DMS 273 (cell line): Measurements from ENCODE around the gene LATS2.

ENCODE experiments used
- DNase-seq: peaks from one replicate; lab custom pipeline; 2025; ENCODE audit not compliant: unreplicated experiment; lab: John Stamatoyannopoulos, UW

Gene LATS2

DNA sequence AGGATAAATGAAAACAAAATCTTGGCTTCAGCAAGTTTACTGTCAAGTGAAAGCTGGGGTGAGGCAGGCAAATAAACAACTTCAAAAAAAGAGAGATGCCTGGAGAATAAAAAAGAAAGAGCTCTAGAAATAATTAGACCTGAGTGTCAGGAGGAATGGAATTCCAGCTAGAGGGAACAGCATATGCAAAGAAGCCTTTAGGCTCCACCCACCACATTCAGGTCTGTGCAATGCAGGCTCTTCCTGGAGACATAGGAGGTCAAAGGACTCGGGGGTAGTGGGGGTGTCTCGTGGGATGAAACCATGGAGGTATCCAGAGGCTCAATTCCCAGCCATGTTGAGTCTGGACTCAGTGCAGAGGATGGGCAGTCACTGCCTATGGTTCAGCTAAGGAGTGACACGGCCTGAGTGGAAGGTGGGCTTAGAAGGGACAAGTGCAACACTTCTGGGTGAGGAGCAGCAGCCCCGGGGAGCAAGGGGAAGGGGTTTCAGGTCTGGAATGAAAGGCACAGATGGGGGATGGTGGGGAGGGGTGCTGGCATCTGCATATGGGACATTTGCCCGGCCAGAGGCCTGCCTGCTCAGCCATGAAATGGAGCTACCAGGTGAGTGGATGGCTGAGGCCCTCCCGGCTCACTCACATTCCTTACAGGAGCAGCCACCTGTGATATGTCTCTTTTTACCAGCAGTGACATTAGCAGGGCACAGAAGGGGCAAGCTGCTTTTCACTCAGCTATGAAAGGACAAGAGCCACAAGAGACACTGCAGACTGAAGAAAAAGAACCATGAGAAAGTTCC is 12.3 kb downstream of the LATS2 start:
- DNase-seq = no peak

DNA sequence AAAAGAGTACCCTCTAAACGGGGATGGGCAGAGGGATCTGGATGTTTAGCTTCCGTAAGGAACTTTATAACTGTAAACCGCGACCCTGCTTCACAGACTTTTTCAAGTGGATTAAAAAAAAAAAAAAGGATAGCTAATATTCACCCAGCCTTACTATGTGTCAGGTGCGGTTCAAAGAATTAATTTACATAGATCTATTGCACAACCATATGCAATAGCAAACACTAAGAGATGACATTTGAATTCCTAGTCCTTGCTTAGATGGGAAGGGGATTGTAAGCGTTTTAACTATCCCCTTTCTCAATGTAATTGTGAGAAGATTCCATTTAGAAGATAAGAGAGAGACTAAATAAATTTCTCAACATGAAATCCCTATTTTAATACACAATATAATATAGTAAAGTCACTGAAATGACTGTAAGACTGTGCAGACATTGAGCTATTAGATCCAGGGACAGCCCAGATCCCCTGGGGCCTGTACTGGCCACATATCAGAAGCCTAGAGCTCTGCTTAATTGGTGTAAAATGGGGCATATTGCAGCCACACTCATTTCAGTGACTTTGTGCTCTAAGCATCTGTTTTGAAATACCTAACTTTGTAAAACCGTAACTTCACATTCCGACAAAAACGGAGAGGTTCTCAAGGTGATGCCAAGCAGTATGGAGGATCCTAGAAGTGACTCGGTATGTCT is 13.6 kb downstream of the LATS2 start:
- no peak for DNase-seq

DNA sequence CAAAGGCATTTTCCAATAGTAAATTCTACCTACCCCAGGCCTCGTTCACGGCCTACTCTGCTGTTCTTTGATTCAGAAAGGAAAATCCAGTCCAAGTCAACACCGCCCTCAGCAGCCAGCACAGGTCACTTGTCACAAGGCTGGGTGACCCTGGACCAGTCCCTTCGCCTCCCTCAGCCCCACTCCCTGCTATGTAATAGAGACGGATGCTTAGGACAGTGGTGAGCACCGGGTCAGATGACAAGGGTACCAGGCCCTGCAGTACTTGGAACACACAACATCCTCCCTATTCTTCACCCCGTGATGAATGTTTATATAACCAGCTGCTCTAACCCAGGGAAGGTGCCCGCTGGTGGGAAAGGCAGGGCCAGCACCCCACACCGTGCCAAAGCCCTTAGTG is 14.3 kb downstream of the LATS2 start:
- DNase-seq = no peak

DNA sequence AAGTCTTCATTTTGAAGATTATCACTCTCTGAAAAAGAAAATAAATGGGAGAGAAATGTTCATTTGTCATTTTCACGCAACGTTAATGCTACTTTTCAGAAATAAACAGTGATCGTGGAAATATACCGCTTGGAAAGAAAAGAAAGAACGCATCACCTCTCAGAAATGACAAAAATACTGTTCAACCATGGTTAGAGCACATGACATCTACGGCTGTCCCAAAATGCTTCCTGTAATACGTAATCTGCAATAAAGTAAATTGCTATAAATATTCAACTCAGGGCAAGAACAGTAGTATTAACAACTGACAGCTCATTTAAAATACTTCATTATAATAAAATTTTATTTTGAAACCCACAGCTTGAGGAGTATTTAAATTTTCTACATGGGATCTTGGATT is 15.2 kb downstream of the LATS2 start:
- DNase-seq = no peak

DNA sequence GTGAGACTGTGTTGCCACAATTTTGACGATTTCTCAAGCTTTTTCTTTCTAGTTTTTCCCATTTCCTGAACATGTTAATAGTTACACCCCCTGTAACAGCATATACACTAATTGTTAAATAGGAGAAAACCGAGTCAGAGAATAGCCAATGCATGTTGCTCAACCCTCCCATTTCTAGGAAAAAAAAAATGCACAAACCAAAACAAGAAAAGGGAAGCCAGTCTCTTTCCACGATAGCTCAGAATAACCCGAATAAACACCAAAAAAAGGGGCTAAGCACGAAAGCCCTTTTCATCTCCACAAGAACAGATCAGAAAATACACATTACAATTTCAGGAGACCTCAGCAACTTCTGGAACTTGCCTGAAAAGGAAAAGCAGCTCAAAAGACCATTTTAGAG is 16.3 kb downstream of the LATS2 start:
- no peak for DNase-seq

DNA sequence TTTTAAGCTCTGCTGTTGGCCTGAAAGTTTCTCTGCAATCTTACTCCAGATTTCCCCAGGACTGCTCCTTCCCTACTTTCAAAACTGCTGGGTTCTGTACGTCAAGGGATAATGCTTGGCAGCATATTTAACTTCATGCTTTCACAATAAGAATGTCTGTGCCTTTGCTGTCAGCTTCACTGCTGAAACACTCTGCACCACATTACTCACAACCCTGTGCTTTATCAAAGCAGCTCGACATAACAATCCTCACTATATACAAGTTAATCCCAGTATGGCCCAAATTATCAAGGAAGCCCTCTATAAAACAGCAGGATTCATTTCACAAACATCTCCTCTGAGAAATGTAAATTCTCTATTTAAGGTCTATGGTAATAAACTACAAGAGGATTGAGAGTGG is 17.5 kb downstream of the LATS2 start:
- DNase-seq = no peak

DNA sequence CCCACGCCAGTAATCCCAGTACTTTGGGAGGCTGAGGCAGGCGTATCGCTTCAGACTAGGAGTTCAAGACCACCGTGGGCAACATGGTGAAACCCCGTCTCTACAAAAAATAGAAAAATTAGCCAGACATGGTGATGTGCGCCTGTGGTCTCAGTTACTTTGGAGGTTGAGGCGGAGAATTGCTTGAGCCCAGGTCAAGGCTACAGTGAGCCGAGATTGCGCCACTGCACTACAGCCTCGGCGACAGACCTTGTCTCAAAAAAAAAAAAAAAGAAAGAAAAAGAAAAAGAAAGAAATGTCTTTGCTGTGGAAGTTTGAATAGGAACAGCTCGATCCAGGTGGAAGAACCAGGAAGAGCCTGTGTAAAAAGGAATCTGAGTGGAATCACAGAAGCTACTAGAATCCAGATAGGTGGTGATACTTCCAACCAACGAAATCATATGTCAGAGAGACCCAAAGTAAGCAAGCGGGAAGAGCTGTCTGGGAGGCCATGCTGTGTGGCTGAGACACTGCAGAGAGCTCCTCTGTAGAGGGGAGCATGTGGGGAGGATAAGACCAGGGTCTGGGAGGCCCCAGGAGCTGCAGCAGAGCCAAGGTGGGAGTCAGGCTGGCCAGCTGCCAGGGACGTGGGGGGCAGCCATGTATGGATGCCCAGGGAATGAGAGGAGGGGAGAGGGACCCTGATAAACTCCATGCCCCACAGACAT is 21.1 kb downstream of the LATS2 start:
- DNase-seq = no peak

DNA sequence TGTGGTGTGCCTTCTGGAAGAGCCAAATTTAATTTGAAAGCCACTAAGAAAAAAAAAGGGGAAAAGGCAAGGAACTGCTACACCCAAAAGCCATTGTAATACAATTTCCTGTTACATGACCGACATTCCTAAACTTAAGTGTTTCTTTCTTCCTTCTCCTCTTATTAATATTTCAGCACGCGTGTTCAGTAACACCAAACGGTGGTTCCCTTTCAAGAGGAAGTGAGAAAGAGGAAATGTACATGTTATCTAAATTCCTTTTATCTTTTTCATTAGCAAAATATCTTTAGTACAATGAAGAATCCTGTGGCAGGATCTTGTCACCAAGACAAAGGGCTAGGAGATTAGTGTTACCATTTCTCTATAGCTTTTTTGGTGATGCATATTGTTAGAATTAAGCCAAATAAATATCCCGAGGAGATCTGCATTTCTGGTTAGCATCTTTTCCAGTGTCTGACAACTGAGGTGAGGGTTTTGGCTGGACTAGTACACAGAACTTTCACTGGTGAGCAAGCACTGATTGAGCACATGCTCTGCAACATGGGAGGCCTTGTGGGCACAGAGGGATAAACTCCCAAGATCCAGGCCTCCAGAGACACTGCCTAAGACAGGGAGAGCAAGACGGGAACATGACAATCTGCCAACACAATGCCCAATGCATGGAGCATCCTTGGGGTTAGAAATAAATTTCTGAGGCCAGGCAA is 22.1 kb downstream of the LATS2 start:
- no peak for DNase-seq

DNA sequence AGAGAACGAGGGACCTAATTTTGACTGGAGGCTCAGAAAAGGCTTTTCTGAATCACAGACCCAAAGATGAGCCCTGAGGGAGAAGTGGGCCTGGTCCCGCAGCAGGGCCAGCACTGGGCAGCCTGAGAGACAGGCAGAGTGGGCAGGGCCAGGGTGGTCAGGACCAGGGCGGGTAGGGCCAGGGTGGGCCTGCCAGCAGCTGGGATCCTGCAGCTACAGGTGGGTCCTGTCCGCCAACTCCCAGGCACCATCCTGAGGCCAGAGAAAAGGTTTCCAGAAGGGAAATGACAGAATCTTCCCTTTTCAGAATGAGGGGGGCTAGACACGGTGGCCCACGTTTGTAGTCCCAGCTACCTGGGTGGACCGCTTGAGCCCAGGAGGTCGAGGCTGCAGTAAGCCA is 23.7 kb downstream of the LATS2 start:
- DNase-seq = no peak

DNA sequence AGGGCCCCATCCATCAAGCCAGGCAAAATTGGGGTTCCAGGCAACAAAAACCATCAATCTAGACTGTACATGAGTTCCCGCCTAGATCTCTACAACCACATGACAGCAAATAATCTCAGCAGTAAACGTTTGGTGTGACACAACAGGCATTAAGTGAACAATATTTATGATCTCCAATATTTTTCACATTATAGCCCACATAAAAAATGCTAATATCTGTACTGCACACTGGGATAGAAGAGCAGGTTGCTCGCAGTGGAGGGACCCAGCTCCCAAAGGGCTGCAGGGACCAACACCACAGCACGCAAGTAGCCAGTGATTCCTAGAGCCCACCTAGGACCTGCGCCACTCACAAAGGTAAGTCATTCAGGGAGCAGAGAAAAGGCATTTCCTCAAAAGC is 25.9 kb downstream of the LATS2 start:
- DNase-seq = no peak

DNA sequence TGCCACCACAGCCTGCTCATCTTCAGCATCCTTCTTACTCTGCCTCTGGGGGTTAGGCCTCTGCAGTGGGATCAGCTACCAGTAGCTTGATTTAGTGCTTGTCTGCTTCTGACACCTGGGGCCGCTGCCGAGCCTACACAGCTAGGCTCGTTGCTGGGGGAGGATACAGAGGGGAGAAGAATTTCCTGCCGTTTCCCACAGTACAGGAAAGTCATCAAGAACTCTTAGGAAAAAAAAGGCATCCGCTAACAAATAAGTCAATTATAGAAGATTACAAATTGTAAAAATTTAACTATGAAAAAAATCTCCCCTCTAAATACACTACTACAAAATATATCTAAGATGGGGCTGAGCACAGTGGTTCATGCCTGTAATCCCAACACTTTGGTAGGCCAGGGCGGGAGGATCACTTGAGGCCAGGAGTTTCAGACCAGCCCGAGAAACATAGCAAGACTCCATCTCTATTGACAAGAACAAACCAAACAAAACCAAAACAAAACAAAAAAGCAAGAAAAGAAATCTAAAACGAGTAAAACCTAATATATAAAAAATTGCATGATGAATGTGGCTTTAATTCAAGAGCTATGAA is 26.7 kb downstream of the LATS2 start:
- DNase-seq = no peak

DNA sequence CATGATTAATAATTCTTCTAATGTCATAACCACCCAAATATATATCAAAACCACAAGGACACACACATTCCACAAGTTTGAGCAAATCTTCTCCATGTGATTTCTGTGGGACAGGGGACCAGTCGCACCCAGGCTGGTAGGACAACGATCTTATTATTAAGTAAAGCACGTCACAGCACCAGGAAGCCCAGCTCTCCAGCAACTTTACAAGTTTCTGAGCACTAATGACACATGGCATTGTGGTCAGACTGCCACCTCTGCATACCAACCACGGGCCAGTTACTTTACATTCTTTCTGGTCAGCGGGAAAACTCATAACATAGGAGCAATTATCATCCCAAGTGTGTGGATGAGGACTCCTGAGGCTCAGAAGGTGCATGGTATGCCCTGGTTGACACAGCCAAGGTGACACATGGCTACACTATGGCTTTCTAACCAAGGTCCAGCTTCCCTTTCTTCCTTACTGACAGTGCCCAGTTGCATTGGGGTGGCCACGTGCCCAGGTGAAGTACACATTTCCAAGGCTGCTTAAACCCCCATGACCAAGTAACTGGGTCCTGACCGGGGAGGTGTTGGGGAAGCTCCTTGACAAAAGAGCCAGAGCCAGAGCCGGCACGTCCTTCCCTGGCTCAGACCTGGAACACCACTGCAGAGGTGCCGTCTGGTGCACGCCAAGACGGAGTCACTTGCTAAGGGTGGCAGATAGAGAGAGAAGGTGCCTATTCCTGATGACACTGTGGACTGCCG is 27.4 kb downstream of the LATS2 start:
- no peak for DNase-seq

DNA sequence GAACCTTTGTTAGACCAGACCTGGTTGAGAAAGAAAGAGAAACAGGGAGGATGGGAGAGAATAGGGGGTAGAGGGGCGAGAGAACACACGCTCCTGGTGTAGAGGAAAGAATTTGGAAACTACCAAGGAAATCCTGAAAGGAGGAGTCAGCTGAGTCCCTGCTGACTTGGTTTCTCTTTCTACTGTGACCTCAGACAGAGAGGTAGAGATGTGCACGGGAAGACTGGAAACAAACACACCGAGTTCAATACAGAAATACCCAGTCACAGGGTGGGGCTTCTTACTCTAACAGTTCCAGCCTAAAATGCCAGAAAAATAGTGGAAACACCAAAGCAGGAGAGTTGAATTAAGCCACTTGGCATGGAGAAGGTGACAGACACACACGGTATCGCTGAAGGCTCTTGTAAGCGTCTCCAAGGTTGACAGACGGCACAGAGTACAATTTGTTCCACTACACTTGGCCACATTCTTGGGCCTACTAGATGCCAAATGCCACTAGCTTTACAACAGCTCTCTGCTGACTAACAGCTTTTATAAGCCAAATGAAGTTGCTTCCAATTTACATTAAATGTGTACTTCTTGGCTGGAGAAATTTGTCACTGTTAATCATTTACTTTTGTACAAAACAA is 28.1 kb downstream of the LATS2 start:
- DNase-seq = peak; percentile 9

DNA sequence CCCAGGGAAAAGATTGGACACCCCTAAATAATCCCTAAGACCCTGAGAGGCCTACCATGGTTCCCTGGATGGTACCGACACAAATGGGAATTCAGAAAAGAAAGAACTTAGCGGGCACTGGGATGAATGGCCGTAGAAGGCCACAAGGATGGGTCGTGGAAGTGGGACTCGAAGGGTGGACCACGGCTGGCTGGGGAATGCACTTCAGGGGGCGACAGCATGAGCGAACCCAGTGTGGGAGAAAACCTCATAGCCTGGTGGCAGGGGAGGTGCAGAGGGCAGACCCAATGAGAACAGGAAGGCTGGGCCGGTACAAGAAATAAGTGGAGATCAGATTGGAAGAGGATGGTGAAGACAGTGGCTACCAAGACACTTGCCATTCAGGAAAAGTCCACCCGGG is 28.7 kb downstream of the LATS2 start:
- DNase-seq = no peak

DNA sequence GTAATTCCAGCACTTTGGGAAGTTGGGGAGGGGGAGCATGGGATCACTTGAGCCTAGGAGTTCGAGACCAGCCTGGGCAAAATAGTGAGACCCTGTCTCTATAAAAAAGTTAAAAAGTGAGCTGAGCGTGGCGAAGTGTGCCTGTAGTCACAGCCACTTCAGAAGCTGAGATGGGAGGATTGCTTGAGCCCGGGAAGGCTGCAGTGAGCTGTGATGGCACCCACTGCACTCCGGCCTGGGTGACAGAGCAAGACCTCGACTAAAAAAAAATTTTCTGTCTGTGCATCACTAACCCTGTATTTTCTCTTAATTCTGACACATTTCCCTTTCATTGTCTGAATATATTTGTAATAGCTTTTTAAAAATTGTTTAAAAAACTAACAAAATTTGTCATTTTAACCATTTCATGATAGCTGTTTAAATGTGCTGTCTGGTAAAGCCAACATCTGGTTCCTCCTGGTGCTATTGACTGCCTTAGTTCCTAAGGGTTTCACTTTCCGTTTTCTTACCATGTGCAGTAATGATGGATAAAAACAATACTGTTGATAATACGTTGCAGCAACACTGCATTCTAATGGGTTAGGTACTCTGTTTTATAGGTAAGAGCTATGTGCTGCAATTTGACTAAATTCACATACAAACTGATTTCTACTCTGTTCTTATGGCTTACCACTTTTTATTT is 29.7 kb downstream of the LATS2 start:
- no peak for DNase-seq

DNA sequence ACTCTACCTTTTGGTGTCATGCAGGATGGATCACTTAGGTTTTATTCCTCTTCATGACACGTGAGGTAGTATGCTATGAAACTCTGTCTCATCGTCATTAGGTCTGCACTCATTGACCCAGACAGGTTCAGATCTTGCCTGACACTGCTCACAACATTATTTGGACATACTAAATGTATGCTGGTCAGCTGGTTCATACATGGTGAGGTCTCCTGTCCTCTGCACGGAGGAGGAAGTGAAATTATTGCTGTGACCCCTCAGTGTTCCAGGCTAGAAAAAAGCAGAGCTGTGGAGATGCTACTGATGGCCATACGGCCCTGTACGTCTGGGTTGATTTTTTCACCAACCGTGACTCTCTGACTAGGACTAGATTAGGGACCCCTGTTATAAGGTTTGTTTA is 35.8 kb downstream of the LATS2 start:
- DNase-seq = no peak

DNA sequence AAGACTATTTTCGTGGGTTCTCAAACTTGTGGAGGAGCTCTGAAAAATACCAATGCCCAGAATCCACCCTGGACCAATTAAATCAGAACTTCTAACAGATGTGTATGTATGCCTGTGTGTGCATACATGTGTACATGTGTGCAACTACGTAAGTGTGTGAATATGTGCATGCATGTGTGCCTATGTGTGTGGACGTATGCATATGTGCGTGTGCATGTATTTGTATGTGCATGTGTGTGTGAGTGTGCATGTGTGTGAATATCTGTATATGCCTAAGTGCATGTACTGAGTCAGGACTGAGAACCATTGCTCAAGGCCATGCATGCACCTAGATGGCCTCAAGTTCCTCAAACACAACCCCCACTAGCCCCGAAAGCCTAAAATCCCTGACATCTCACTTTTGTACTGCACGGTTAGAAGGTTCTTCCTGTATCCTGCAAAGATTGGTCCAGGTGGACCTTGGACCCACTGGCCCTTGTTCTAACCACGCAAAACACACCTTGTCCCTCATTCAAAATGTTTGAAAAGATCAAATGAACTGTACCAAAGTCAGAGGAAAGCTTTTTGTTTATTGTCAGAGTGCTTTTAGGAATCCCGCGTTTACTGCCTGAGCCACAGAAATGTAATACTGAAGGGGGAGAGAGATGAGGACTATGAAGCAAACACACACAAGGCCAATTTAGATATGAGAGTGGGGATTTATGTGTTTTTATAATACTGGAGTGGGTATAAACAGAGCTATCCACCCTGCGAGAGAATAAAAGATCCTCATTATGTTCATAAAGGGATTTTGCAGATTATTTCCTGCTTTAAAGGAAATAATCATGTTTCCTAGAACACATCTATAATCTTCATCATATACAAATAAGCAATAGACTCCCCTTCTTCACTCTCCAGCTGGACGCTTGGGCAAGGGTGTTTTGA is 39.1 kb downstream of the LATS2 start:
- no peak for DNase-seq

DNA sequence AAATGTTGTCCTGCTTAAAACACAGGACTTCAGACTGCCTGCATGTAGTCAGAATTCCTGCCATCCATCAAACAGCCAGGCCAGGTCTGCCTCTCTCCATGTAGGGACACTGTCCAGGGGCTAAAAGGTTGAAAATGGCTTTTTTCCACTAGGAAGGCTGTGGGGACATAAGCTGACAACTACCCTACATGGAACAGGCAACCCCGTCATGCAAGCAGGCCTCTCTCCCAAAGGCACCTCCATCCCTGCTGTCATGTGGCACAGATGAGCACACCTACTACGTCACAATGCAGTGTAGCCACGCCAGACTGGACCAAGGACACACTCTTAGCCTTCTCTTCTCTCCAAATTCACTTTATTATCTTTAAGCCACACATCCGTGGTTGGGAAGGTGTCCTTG is 40.8 kb downstream of the LATS2 start:
- no peak for DNase-seq
